IMR-90 (cell line): Measurements from ENCODE around the gene AMIGO2. TPM values are rescaled to one million over a fixed set of nuclear protein-coding genes. Genes with fewer than 3 reads are reported as not detected.

Experiments used
- ATAC-seq: fragments of 200-7000 bp; cut with Tn5 transposase; 2 replicates; pipeline ENCODE4 v1.9.1; 2020; ENCODE audit warnings: low read depth, mild to moderate bottlenecking, moderate library complexity
- BruUV-seq: library from RNA; stranded (reverse); fragments of 400-500 nt; replicated peaks from 2 replicates; lab custom pipeline; 2021; lab: Mats Ljungman, UMichigan
- CTCF ChIA-PET: fragments of 300-600 bp; formaldehyde crosslinking; extraction: SDS; loops from one replicate; lab custom pipeline; 2021; ENCODE audit warnings: antibody characterized with exemption; lab: Yijun Ruan, JAX
- POLR2A ChIA-PET: fragments of 300-600 bp; sonication (Branson Sonifier 250); formaldehyde crosslinking; loops from one replicate; lab custom pipeline; 2022; ENCODE audit warnings: antibody characterized with exemption; ENCODE audit not compliant: unreplicated experiment; lab: Charles Lee
- DNase-seq: peaks from one replicate; pipeline ENCODE4 v3.0.0; 2013
- H2AFZ ChIP-seq: replicated peaks from 2 replicates; pipeline ENCODE3; 2013; ENCODE audit warnings: low read length, mild to moderate bottlenecking; ENCODE audit not compliant: poor library complexity
- H2AK5ac ChIP-seq: 2 replicates; pipeline ENCODE4 v1.6.1; 2013; ENCODE audit warnings: low read depth, low read length, inconsistent platforms
- H2AK9ac ChIP-seq: replicated peaks from 2 replicates; pipeline ENCODE3; 2013; ENCODE audit warnings: mild to moderate bottlenecking, low read depth, low read length, moderate library complexity; ENCODE audit not compliant: poor library complexity
- H2BK120ac ChIP-seq: 2 replicates; pipeline ENCODE4 v1.6.1; 2013; ENCODE audit warnings: low read depth, low read length, inconsistent platforms
- H2BK15ac ChIP-seq: 3 replicates; pipeline ENCODE4 v1.6.1; 2013; ENCODE audit warnings: low read depth, low read length, inconsistent platforms
- H2BK20ac ChIP-seq: 2 replicates; pipeline ENCODE4 v1.6.1; 2013; ENCODE audit warnings: low read depth, mild to moderate bottlenecking, inconsistent platforms, low read length, moderate library complexity
- H2BK5ac ChIP-seq: 2 replicates; pipeline ENCODE4 v1.6.1; 2013; ENCODE audit warnings: mild to moderate bottlenecking, low read depth, low read length, inconsistent platforms; ENCODE audit not compliant: poor library complexity, severe bottlenecking
- H3K14ac ChIP-seq: replicated peaks from 2 replicates; pipeline ENCODE4 v1.6.1; 2013; ENCODE audit warnings: low read depth, low read length, inconsistent platforms
- H3K18ac ChIP-seq: 2 replicates; pipeline ENCODE4 v1.6.1; 2013; ENCODE audit warnings: low read depth, low read length, control low read depth
- H3K23ac ChIP-seq: 2 replicates; pipeline ENCODE4 v1.6.1; 2013; ENCODE audit warnings: low read depth, low read length, inconsistent platforms
- H3K27ac ChIP-seq: 2 replicates; pipeline ENCODE4 v1.5.1; 2013; ENCODE audit warnings: mild to moderate bottlenecking, control low read depth, low read length; ENCODE audit not compliant: insufficient read depth
- H3K27me3 ChIP-seq: 2 replicates; pipeline ENCODE4 v1.6.1; 2013; ENCODE audit warnings: low read length; ENCODE audit not compliant: control insufficient read depth, insufficient read depth
- H3K36me3 ChIP-seq: 2 replicates; pipeline ENCODE4 v1.6.1; 2013; ENCODE audit warnings: low read length, mixed read lengths; ENCODE audit not compliant: control insufficient read depth, insufficient read depth
- H3K4ac ChIP-seq: 2 replicates; pipeline ENCODE4 v1.6.1; 2013; ENCODE audit warnings: low read depth, low read length, inconsistent platforms
- H3K4me1 ChIP-seq: 2 replicates; pipeline ENCODE4 v1.6.1; 2013; ENCODE audit warnings: low read length, mixed read lengths; ENCODE audit not compliant: control insufficient read depth, insufficient read depth
- H3K4me2 ChIP-seq: 2 replicates; pipeline ENCODE4 v1.6.1; 2013; ENCODE audit warnings: low read depth, mild to moderate bottlenecking, control low read depth, low read length, moderate library complexity
- H3K4me3 ChIP-seq: 2 replicates; pipeline ENCODE4 v1.5.1; 2013; ENCODE audit warnings: low read depth, mild to moderate bottlenecking, control low read depth, low read length, moderate library complexity; ENCODE audit not compliant: insufficient read depth
- H3K56ac ChIP-seq: 2 replicates; pipeline ENCODE4 v1.6.1; 2013; ENCODE audit warnings: low read length, inconsistent platforms; ENCODE audit not compliant: insufficient read depth; ENCODE audit errors: extremely low read depth
- H3K79me1 ChIP-seq, 2 experiments: 2 replicates each; pipeline ENCODE4 v1.6.1; 2013; ENCODE audit warnings: low read length in 2 of 2, inconsistent platforms in 1 of 2, low read depth in 1 of 2
- H3K9ac ChIP-seq: 2 replicates; pipeline ENCODE4 v1.6.1; 2013; ENCODE audit warnings: low read depth, low read length, control low read depth
- H3K9me1 ChIP-seq: 2 replicates; pipeline ENCODE4 v1.6.1; 2013; ENCODE audit warnings: low read length, inconsistent platforms; ENCODE audit not compliant: insufficient read depth
- H3K9me3 ChIP-seq: 2 replicates; pipeline ENCODE4 v1.6.1; 2013; ENCODE audit warnings: low read length; ENCODE audit not compliant: control insufficient read depth, insufficient read depth
- H4K20me1 ChIP-seq: 2 replicates; pipeline ENCODE4 v1.6.1; 2013; ENCODE audit warnings: low read length, inconsistent platforms; ENCODE audit not compliant: insufficient read depth
- H4K5ac ChIP-seq: 2 replicates; pipeline ENCODE4 v1.6.1; 2013; ENCODE audit warnings: mild to moderate bottlenecking, low read depth, low read length, control low read depth
- H4K8ac ChIP-seq, 2 experiments: 2 replicates each; pipeline ENCODE4 v1.6.1; 2013; ENCODE audit warnings: low read depth in 2 of 2, low read length in 2 of 2, control low read depth in 1 of 2, inconsistent platforms in 1 of 2
- H4K91ac ChIP-seq: 2 replicates; pipeline ENCODE4 v1.6.1; 2013; ENCODE audit warnings: low read depth, low read length, inconsistent platforms; ENCODE audit not compliant: insufficient read depth
- BHLHE40 ChIP-seq: fragments of 150-350 bp; IDR thresholded peaks from 2 replicates; pipeline ENCODE4 v1.6.1; 2016; ENCODE audit warnings: mild to moderate bottlenecking, low read depth, low read length
- CEBPB ChIP-seq: IDR thresholded peaks from 2 replicates; pipeline ENCODE4 v1.6.1; 2012; ENCODE audit warnings: low read depth, low read length, improper control_type of control experiment
- CHD1 ChIP-seq: IDR thresholded peaks from 2 replicates; pipeline ENCODE4 v1.6.1; 2012; ENCODE audit warnings: low read depth, low read length, improper control_type of control experiment
- FOS ChIP-seq: fragments of 150-350 bp; IDR thresholded peaks from 2 replicates; pipeline ENCODE4 v1.6.1; 2016; ENCODE audit warnings: low read depth, low read length
- MAFK ChIP-seq: IDR thresholded peaks from 2 replicates; pipeline ENCODE4 v1.6.1; 2012; ENCODE audit warnings: low read depth, low read length, improper control_type of control experiment
- MAZ ChIP-seq: IDR thresholded peaks from 2 replicates; pipeline ENCODE4 v1.6.1; 2012; ENCODE audit warnings: low read depth, mild to moderate bottlenecking, low read length, improper control_type of control experiment, moderate library complexity, borderline replicate concordance
- MXI1 ChIP-seq: IDR thresholded peaks from 2 replicates; pipeline ENCODE4 v1.6.1; 2012; ENCODE audit warnings: low read depth, mild to moderate bottlenecking, low read length, moderate library complexity, borderline replicate concordance
- NFE2L2 ChIP-seq: fragments of 150-350 bp; IDR thresholded peaks from 2 replicates; pipeline ENCODE4 v1.6.1; 2016; ENCODE audit warnings: low read depth, mild to moderate bottlenecking, low read length
- POLR2A ChIP-seq: IDR thresholded peaks from 2 replicates; pipeline ENCODE4 v1.6.1; 2012; ENCODE audit warnings: mild to moderate bottlenecking, low read depth, low read length
- RAD21 ChIP-seq: IDR thresholded peaks from 2 replicates; pipeline ENCODE4 v1.6.1; 2012; ENCODE audit warnings: low read length, improper control_type of control experiment
- RCOR1 ChIP-seq: IDR thresholded peaks from 2 replicates; pipeline ENCODE4 v1.6.1; 2012; ENCODE audit warnings: mild to moderate bottlenecking, low read length, improper control_type of control experiment; ENCODE audit not compliant: insufficient replicate concordance
- RFX5 ChIP-seq: IDR thresholded peaks from 2 replicates; pipeline ENCODE4 v1.8.0; 2012; ENCODE audit warnings: low read depth, mild to moderate bottlenecking, low read length, moderate library complexity
- SMC3 ChIP-seq: fragments of 150-350 bp; IDR thresholded peaks from 2 replicates; pipeline ENCODE4 v1.6.1; 2016; ENCODE audit warnings: low read depth, mild to moderate bottlenecking, antibody characterized with exemption, low read length, moderate library complexity
- WGBS, 2 experiments: methylation state at CpG; one replicate each; pipeline versions ENCODE4 v1.1.5 to v1.1.7; 2013; ENCODE audit warnings: missing lambda C conversion rate in 2 of 2; ENCODE audit not compliant: insufficient read length in 1 of 2; ENCODE audit errors: extremely low coverage in 2 of 2; 5-methylcytosine and 5-hydroxymethylcytosine counted together
- dilution Hi-C: fragments of 300-500 bp; cut with HindIII; formaldehyde crosslinking; loops from one replicate; pipeline ENCODE4 v1.14.3; 2018; ENCODE audit warnings: low sequenced_read_pairs; ENCODE audit not compliant: unreplicated experiment
- in situ Hi-C: fragments of 300-500 bp; cut with MboI; formaldehyde crosslinking; loops from 3 replicates; pipeline ENCODE4 v1.14.3; 2019; ENCODE audit warnings: low sequenced_read_pairs, inconsistent platforms, mixed read lengths
- intact Hi-C: fragments of 100-400 bp; cut with micrococcal nuclease; formaldehyde crosslinking; loops from 2 replicates; pipeline ENCODE4 v1.10.0; 2022
- polyA plus RNA-seq, 3 experiments: library from polyadenylated mRNA; depleted of rRNA; stranded (reverse); fragments of >200 nt; gene quantifications; 2 replicates each; pipeline ENCODE4 v1.2.3, GENCODE V29; 2012; ENCODE audit warnings: low replicate concordance in 1 of 3
- total RNA-seq: library from RNA; depleted of rRNA; stranded (reverse); fragments of >200 nt; gene quantifications from 2 replicates; pipeline ENCODE4 v1.2.3, GENCODE V29; 2012
- TF ChIP-seq, protein P1 (sequence below): fragments of 150-350 bp; IDR thresholded peaks from 2 replicates; pipeline ENCODE4 v1.6.1; 2016; ENCODE audit warnings: low read depth, mild to moderate bottlenecking, low read length, moderate library complexity, borderline replicate concordance
- TF ChIP-seq, protein P2 (sequence below): fragments of 150-350 bp; IDR thresholded peaks from 2 replicates; pipeline ENCODE4 v1.6.1; 2017; ENCODE audit warnings: mild to moderate bottlenecking, antibody characterized with exemption, low read length, low read depth
- TF ChIP-seq, protein P3 (sequence below): conservative IDR thresholded peaks from 2 replicates; pipeline ENCODE4 v1.5.1; 2012; ENCODE audit warnings: mild to moderate bottlenecking, low read depth, low read length, improper control_type of control experiment

The AMIGO2 gene
- total and polyA plus RNA-seq, 2 of the 4 experiments (the other 2 are of a cell fraction), result 20.1 to 32.6 TPM

DNA sequence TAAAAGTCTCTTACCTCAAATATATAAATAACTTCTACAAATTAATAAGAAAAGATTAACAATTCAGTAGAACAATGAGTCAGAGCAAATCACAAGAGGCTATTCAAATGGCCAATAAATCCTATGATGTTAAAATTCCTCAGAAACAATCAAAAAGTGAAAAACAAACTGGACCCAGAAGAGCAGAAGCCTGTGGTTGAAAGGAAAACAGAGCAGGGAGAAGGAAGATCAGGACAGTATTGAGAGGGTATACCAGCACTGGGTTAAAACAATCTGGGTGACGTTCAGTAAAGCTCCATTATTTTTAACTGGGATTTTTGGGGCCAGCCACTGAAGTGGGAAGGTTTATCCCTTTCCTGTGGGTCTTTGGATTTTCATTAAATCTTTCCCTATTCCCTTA, 40.0 kb downstream of the AMIGO2 start:
- CTCF ChIA-PET, result no interaction called here

More for the DNA sequence above, 40.0 kb downstream of the AMIGO2 start:
- POLR2A ChIA-PET, result no interaction called here
- H2BK20ac ChIP-seq, result no peak overlapping the region
- H2BK5ac ChIP-seq, result no peak overlapping the region
- H2BK15ac ChIP-seq, result no peak overlapping the region
- H3K4ac ChIP-seq, result no peak overlapping the region
- no peaks in the 10 kb centered on the region for H4K20me1 ChIP-seq
- no peak overlapping the region for H2AFZ ChIP-seq
- H3K9ac ChIP-seq, result no peak overlapping the region
- H3K18ac ChIP-seq, result no peak overlapping the region
- no peak overlapping the region for H2AK5ac ChIP-seq
- H4K8ac ChIP-seq, result no peak overlapping the region
- no TSS peak for BruUV-seq
- H3K27me3 ChIP-seq, result no peaks in the 10 kb centered on the region
- H3K23ac ChIP-seq, result no peak overlapping the region
- H3K4me2 ChIP-seq, result no peak overlapping the region
- no peaks in the 10 kb centered on the region for H3K9me3 ChIP-seq
- no peak overlapping the region for H3K14ac ChIP-seq
- no peak overlapping the region for H4K91ac ChIP-seq
- no peak overlapping the region for H2BK120ac ChIP-seq
- DNase-seq, result no peak
- no peak overlapping the region for H2AK9ac ChIP-seq
- WGBS, 2 experiments, result no CpG with 5 or more reads among the region's 1 CpG
- intact Hi-C loops (loop anchor here (10.0 kb wide), 1 partner anchor 735 kb away; the partner anchor contains the start of gene SLC48A1), dilution Hi-C loops (no loop called here), in situ Hi-C loops (loop anchor here (10.0 kb wide), 1 partner anchor 645 kb away; no protein-coding TSS in a partner anchor)
- no peak overlapping the region for H3K4me3 ChIP-seq
- ATAC-seq, result no peak
- peaks cover 2% of the 10 kb centered on the region; the same call in 1 of the 2 replicates for H3K4me1 ChIP-seq
- TF ChIP-seq MAFK (no peak), RCOR1 (no peak), RAD21 (no peak), POLR2A (no peak), RFX5 (no peak), NFE2L2 (no peak), BHLHE40 (no peak), CHD1 (no peak), MAZ (no peak), SMC3 (no peak), FOS (no peak), MXI1 (no peak), CEBPB (no peak)
- TF ChIP-seq, protein P1, sequence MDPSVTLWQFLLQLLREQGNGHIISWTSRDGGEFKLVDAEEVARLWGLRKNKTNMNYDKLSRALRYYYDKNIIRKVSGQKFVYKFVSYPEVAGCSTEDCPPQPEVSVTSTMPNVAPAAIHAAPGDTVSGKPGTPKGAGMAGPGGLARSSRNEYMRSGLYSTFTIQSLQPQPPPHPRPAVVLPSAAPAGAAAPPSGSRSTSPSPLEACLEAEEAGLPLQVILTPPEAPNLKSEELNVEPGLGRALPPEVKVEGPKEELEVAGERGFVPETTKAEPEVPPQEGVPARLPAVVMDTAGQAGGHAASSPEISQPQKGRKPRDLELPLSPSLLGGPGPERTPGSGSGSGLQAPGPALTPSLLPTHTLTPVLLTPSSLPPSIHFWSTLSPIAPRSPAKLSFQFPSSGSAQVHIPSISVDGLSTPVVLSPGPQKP, result no peak
- TF ChIP-seq, protein P2, sequence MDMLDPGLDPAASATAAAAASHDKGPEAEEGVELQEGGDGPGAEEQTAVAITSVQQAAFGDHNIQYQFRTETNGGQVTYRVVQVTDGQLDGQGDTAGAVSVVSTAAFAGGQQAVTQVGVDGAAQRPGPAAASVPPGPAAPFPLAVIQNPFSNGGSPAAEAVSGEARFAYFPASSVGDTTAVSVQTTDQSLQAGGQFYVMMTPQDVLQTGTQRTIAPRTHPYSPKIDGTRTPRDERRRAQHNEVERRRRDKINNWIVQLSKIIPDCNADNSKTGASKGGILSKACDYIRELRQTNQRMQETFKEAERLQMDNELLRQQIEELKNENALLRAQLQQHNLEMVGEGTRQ, result no peak
- TF ChIP-seq, protein P3, sequence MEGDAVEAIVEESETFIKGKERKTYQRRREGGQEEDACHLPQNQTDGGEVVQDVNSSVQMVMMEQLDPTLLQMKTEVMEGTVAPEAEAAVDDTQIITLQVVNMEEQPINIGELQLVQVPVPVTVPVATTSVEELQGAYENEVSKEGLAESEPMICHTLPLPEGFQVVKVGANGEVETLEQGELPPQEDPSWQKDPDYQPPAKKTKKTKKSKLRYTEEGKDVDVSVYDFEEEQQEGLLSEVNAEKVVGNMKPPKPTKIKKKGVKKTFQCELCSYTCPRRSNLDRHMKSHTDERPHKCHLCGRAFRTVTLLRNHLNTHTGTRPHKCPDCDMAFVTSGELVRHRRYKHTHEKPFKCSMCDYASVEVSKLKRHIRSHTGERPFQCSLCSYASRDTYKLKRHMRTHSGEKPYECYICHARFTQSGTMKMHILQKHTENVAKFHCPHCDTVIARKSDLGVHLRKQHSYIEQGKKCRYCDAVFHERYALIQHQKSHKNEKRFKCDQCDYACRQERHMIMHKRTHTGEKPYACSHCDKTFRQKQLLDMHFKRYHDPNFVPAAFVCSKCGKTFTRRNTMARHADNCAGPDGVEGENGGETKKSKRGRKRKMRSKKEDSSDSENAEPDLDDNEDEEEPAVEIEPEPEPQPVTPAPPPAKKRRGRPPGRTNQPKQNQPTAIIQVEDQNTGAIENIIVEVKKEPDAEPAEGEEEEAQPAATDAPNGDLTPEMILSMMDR, result no peak
- H3K27ac ChIP-seq, result no peak overlapping the region
- H3K36me3 ChIP-seq, result no peaks in the 10 kb centered on the region
- H3K79me1 ChIP-seq, result no peaks in the 10 kb centered on the region
- no peak overlapping the region for H4K5ac ChIP-seq
- no peak overlapping the region for H3K56ac ChIP-seq
- H3K9me1 ChIP-seq, result 0 out of 2 replicates have a peak, but pooled peaks cover under 1% of the 10 kb centered on the region
